Measurements from ENCODE around the gene ETV1. TPM values are rescaled to one million over a fixed set of nuclear protein-coding genes. Genes with fewer than 3 reads are reported as not detected.

ETV1 gene
- total RNA-seq: 15.8 TPM
- 10 to 100 TPM in 6 of 8 donors, 1 to 10 TPM in 2; 9.4 to 22.2 (median 15.4) TPM for polyA plus RNA-seq (ENCODE audit: insufficient read depth in 1 of 8, insufficient read length in 8 of 8, low replicate concordance in 1 of 8)
- long read RNA-seq, donor 1: 0 reads
- long read RNA-seq, donor 2: 0 reads
- long read RNA-seq, donor 3: 0 reads
- long read RNA-seq, donor 4: 0 reads
- long read RNA-seq, donor 5, partial matches to known transcripts: 5 of 5 reads
- long read RNA-seq, donor 5, other reads (novel, unspliced or antisense): 0 of 5 reads
- long read RNA-seq, donor 6: 0 reads
- long read RNA-seq, donor 7: 0 reads
- long read RNA-seq, donor 8: 0 reads
- long read RNA-seq, donor 9: 0 reads
- long read RNA-seq, donor 10: 0 reads
- long read RNA-seq, donor 11: 0 reads

- Histone ChIP-seq H3K36me3 (ENCODE audit: control insufficient read depth, insufficient read depth, low read length) (no peaks in the 10 kb centered on the region), H3K9me3 (replicated peaks; ENCODE audit: control insufficient read depth, low read depth, low read length) (no peaks in the 10 kb centered on the region), H3K4me3 (ENCODE audit: low read length) (peak within 1 kb of the TSS; percentile 85), H3K27me3 (ENCODE audit: control insufficient read depth, insufficient read depth, low read length) (no peaks in the 10 kb centered on the region), H3K27ac (ENCODE audit: low read length) (peak within 1 kb of the TSS; percentile 99), H3K4me1 (ENCODE audit: control insufficient read depth, insufficient read depth, low read length) (peaks cover 10% of the 10 kb centered on the region)
- WGBS (ENCODE audit: insufficient coverage): 0% methylated on average over 33 of the region's 38 CpGs
- peak; percentile 96 for DNase-seq
Measured at GRCh38 chr7:13989126-13989948, at the start of gene ETV1. TSS of gene ETV1 (minus strand) at chr7:13989666. CDS start at chr7:13989052, 614 bp downstream.

GRCh38 chr7:14024406-14024805, 34.9 kb upstream of the ETV1 start:
- whole genome bisulfite sequencing (ENCODE audit: insufficient coverage): 100% methylated on average over 1 of the region's 2 CpGs
- no peaks in the 10 kb centered on the region for H3K27me3 ChIP-seq (ENCODE audit: control insufficient read depth, insufficient read depth, low read length)
- no peaks in the 10 kb centered on the region for H3K4me1 ChIP-seq (ENCODE audit: control insufficient read depth, insufficient read depth, low read length)
- no peak overlapping the region for H3K27ac ChIP-seq (ENCODE audit: low read length)
- H3K4me3 ChIP-seq (ENCODE audit: low read length): no peak overlapping the region
- H3K36me3 ChIP-seq (ENCODE audit: control insufficient read depth, insufficient read depth, low read length): no peaks in the 10 kb centered on the region
- no peaks in the 10 kb centered on the region for H3K9me3 ChIP-seq (replicated peaks; ENCODE audit: control insufficient read depth, low read depth, low read length)
- DNase-seq: no peak

- WGBS (ENCODE audit: insufficient coverage): no CpG with 5 or more reads among the region's 2 CpGs
- Histone ChIP-seq H3K9me3 (replicated peaks; ENCODE audit: control insufficient read depth, low read depth, low read length) (no peaks in the 10 kb centered on the region), H3K4me3 (ENCODE audit: low read length) (no peak overlapping the region), H3K27ac (ENCODE audit: low read length) (no peak overlapping the region), H3K4me1 (ENCODE audit: control insufficient read depth, insufficient read depth, low read length) (no peaks in the 10 kb centered on the region), H3K27me3 (ENCODE audit: control insufficient read depth, insufficient read depth, low read length) (no peaks in the 10 kb centered on the region), H3K36me3 (ENCODE audit: control insufficient read depth, insufficient read depth, low read length) (no peaks in the 10 kb centered on the region)
- DNase-seq: no peak
Measured at GRCh38 chr7:14023838-14024237, 34.4 kb upstream of the ETV1 start.

DNA sequence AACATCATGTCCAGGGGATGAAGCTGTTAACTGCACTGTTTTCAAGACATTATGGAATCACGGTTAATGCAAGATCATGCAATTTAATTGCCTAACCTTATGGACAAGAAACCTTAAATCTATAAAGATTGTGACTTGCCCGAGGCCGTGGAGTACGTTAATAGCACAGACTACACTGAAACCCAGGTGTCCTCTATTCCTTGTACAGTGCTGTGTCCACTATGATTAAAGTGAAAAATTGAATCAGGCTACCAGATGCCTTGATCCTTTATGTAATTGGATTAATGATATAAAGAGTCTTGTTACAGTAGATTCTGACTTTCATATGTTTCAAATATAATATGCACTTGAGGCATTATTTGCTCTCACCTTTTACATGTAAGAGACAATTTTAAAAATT, 33.9 kb upstream of the ETV1 start:
- Histone ChIP-seq H3K4me3 (ENCODE audit: low read length) (no peak overlapping the region), H3K4me1 (ENCODE audit: control insufficient read depth, insufficient read depth, low read length) (no peaks in the 10 kb centered on the region), H3K9me3 (replicated peaks; ENCODE audit: control insufficient read depth, low read depth, low read length) (no peaks in the 10 kb centered on the region), H3K27ac (ENCODE audit: low read length) (no peak overlapping the region), H3K27me3 (ENCODE audit: control insufficient read depth, insufficient read depth, low read length) (no peaks in the 10 kb centered on the region), H3K36me3 (ENCODE audit: control insufficient read depth, insufficient read depth, low read length) (no peaks in the 10 kb centered on the region)
- no CpG with 5 or more reads among the region's 4 CpGs for WGBS (ENCODE audit: insufficient coverage)
- DNase-seq: no peak

GRCh38 chr7:14021069-14021468, 31.6 kb upstream of the ETV1 start:
- Histone ChIP-seq H3K4me3 (ENCODE audit: low read length) (no peak overlapping the region), H3K36me3 (ENCODE audit: control insufficient read depth, insufficient read depth, low read length) (no peaks in the 10 kb centered on the region), H3K4me1 (ENCODE audit: control insufficient read depth, insufficient read depth, low read length) (no peaks in the 10 kb centered on the region), H3K27me3 (ENCODE audit: control insufficient read depth, insufficient read depth, low read length) (no peaks in the 10 kb centered on the region), H3K27ac (ENCODE audit: low read length) (no peak overlapping the region), H3K9me3 (replicated peaks; ENCODE audit: control insufficient read depth, low read depth, low read length) (no peaks in the 10 kb centered on the region)
- no peak for DNase-seq
- WGBS (ENCODE audit: insufficient coverage): no CpG with 5 or more reads among the region's 3 CpGs

- Histone ChIP-seq H3K27me3 (ENCODE audit: control insufficient read depth, insufficient read depth, low read length) (no peaks in the 10 kb centered on the region), H3K36me3 (ENCODE audit: control insufficient read depth, insufficient read depth, low read length) (no peaks in the 10 kb centered on the region), H3K4me1 (ENCODE audit: control insufficient read depth, insufficient read depth, low read length) (no peaks in the 10 kb centered on the region), H3K27ac (ENCODE audit: low read length) (no peak overlapping the region), H3K9me3 (replicated peaks; ENCODE audit: control insufficient read depth, low read depth, low read length) (no peaks in the 10 kb centered on the region), H3K4me3 (ENCODE audit: low read length) (no peak overlapping the region)
- DNase-seq: no peak
- WGBS (ENCODE audit: insufficient coverage): no CpG with 5 or more reads among the region's 2 CpGs
Measured at GRCh38 chr7:14020339-14020900, 31.0 kb upstream of the ETV1 start.

- Histone ChIP-seq H3K9me3 (replicated peaks; ENCODE audit: control insufficient read depth, low read depth, low read length) (no peaks in the 10 kb centered on the region), H3K4me1 (ENCODE audit: control insufficient read depth, insufficient read depth, low read length) (no peaks in the 10 kb centered on the region), H3K27me3 (ENCODE audit: control insufficient read depth, insufficient read depth, low read length) (no peaks in the 10 kb centered on the region), H3K36me3 (ENCODE audit: control insufficient read depth, insufficient read depth, low read length) (no peaks in the 10 kb centered on the region), H3K27ac (ENCODE audit: low read length) (no peak overlapping the region), H3K4me3 (ENCODE audit: low read length) (no peak overlapping the region)
- 94% methylated on average over 5 of the region's 5 CpGs for WGBS (ENCODE audit: insufficient coverage)
- DNase-seq: no peak
Measured at GRCh38 chr7:14018751-14019150, 29.3 kb upstream of the ETV1 start.

DNA sequence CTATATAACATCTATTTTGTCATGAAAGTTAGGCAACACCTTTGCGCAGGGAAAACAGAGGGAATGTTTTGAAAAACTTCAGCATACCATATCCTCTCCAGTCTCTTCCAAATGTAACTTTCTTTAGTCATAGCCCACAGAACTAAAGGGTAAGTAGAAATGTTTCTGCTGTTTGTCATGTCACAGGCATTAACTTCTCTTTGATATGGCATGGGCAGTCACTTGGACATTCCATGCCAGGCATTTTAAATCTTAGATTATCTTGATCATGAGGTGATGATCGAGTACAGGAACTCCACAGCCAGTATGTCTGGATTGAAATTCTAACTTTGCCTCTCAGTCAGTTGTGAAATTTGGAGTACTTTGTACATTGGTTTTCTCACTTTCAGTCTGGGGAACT, 27.5 kb upstream of the ETV1 start:
- no peaks in the 10 kb centered on the region for H3K4me1 ChIP-seq (ENCODE audit: control insufficient read depth, insufficient read depth, low read length)
- DNase-seq: no peak
- H3K4me3 ChIP-seq (ENCODE audit: low read length): no peak overlapping the region
- no peak overlapping the region for H3K27ac ChIP-seq (ENCODE audit: low read length)
- no peaks in the 10 kb centered on the region for H3K9me3 ChIP-seq (replicated peaks; ENCODE audit: control insufficient read depth, low read depth, low read length)
- no peaks in the 10 kb centered on the region for H3K36me3 ChIP-seq (ENCODE audit: control insufficient read depth, insufficient read depth, low read length)
- WGBS (ENCODE audit: insufficient coverage): no CpG with 5 or more reads among the region's 2 CpGs
- H3K27me3 ChIP-seq (ENCODE audit: control insufficient read depth, insufficient read depth, low read length): no peaks in the 10 kb centered on the region

DNA sequence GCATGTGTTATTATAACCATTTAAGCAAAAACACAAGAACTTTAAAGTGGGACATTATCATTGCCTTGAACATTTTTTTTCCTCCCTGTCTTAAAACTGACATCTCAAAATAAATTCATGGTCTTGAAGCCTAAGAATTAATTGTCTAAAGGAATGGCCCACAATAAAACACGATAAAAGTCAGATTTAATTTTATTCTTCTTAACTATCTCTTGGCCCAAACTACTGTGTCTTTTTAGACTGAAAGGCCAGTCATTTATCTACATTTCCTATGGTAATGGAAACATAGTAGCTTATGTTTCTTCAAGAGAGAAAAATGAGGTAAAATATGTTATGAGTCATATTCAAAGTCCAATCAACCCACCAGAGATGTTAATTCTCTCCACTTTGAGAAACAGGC, 24.4 kb upstream of the ETV1 start:
- no peaks in the 10 kb centered on the region for H3K27me3 ChIP-seq (ENCODE audit: control insufficient read depth, insufficient read depth, low read length)
- H3K9me3 ChIP-seq (replicated peaks; ENCODE audit: control insufficient read depth, low read depth, low read length): no peaks in the 10 kb centered on the region
- no CpG with 5 or more reads among the region's 1 CpG for WGBS (ENCODE audit: insufficient coverage)
- H3K36me3 ChIP-seq (ENCODE audit: control insufficient read depth, insufficient read depth, low read length): no peaks in the 10 kb centered on the region
- no peak overlapping the region for H3K4me3 ChIP-seq (ENCODE audit: low read length)
- no peak for DNase-seq
- no peaks in the 10 kb centered on the region for H3K4me1 ChIP-seq (ENCODE audit: control insufficient read depth, insufficient read depth, low read length)
- no peak overlapping the region for H3K27ac ChIP-seq (ENCODE audit: low read length)
